Caco-2 (cell line): ENCODE measurements around the gene PRRC2A. TPM values are rescaled to one million over a fixed set of nuclear protein-coding genes. Genes with fewer than 3 reads are reported as not detected.

Experiments used
- BruUV-seq: library from RNA; stranded (reverse); fragments of 400-500 nt; replicated peaks from 2 replicates; lab custom pipeline; 2021; lab: Mats Ljungman, UMichigan
- CTCF ChIA-PET: fragments of 300-600 bp; sonication (Branson Sonifier 250); formaldehyde crosslinking; loops from one replicate; lab custom pipeline; 2022; ENCODE audit warnings: antibody characterized with exemption; lab: Charles Lee
- POLR2A ChIA-PET: fragments of 300-600 bp; sonication (Branson Sonifier 250); formaldehyde crosslinking; loops from one replicate; lab custom pipeline; 2022; ENCODE audit warnings: antibody characterized with exemption; lab: Charles Lee
- DNase-seq, 2 experiments: peaks; one replicate each; pipeline versions ENCODE4 v3.0.0 to v3.0.0-alpha.2; 2020 to 2022
- H3K27me3 ChIP-seq: replicated peaks from 2 replicates; pipeline ENCODE4 v1.6.0; 2011; ENCODE audit warnings: low read length; ENCODE audit not compliant: control insufficient read depth, insufficient read depth
- H3K36me3 ChIP-seq: 2 replicates; pipeline ENCODE4 v1.5.1; 2011; ENCODE audit warnings: low read length; ENCODE audit not compliant: control insufficient read depth, insufficient read depth
- H3K4me1 ChIP-seq: fragments of 250-450 bp; sonication (Bioruptor Pico); 2 replicates; pipeline ENCODE4 v1.5.1; 2020; ENCODE audit warnings: mild to moderate bottlenecking
- H3K4me3 ChIP-seq: 2 replicates; pipeline ENCODE4 v1.5.1; 2011; ENCODE audit warnings: low read depth, mild to moderate bottlenecking, control low read depth, low read length
- H3K9me3 ChIP-seq: fragments of 250-450 bp; sonication (Bioruptor Pico); 2 replicates; pipeline ENCODE4 v1.5.1; 2020; ENCODE audit warnings: mild to moderate bottlenecking, moderate library complexity
- H3K27ac Mint-ChIP-seq: one replicate; pipeline ENCODE4 v1.8.0; 2022; ENCODE audit warnings: mixed read lengths; ENCODE audit not compliant: unreplicated experiment
- H3K27me3 Mint-ChIP-seq: one replicate; pipeline ENCODE4 v1.8.0; 2022; ENCODE audit warnings: mixed read lengths; ENCODE audit not compliant: insufficient read depth, unreplicated experiment
- H3K36me3 Mint-ChIP-seq: one replicate; pipeline ENCODE4 v1.8.0; 2022; ENCODE audit warnings: mild to moderate bottlenecking, mixed read lengths; ENCODE audit not compliant: insufficient read depth, unreplicated experiment
- H3K4me1 Mint-ChIP-seq: one replicate; pipeline ENCODE4 v1.8.0; 2022; ENCODE audit warnings: low read depth, mixed read lengths; ENCODE audit not compliant: unreplicated experiment
- H3K4me3 Mint-ChIP-seq: one replicate; pipeline ENCODE4 v1.8.0; 2022; ENCODE audit warnings: mild to moderate bottlenecking, moderate library complexity, mixed read lengths; ENCODE audit not compliant: unreplicated experiment
- H3K9me3 Mint-ChIP-seq: one replicate; pipeline ENCODE4 v1.8.0; 2022; ENCODE audit warnings: mixed read lengths; ENCODE audit not compliant: unreplicated experiment
- intact Hi-C: fragments of 100-400 bp; cut with micrococcal nuclease; formaldehyde crosslinking; loops from one replicate; pipeline ENCODE4 v1.10.0; 2022; ENCODE audit not compliant: unreplicated experiment
- total RNA-seq: library from RNA; stranded (reverse); gene quantifications from 2 replicates; pipeline ENCODE4 v1.2.3, GENCODE V29; 2022
- TF ChIP-seq, protein P1 (sequence below), 2 experiments: fragments of 200-600 bp in 1 of 2; IDR thresholded peaks; 1 replicate in 1 of 2; 2 replicates in 1 of 2; pipeline versions ENCODE4 v1.5.1 to v1.8.0; 2011 to 2022; ENCODE audit warnings: antibody characterized with exemption in 1 of 2, control low read depth in 1 of 2, inconsistent platforms in 1 of 2, low read depth in 1 of 2, low read length in 1 of 2, mild to moderate bottlenecking in 1 of 2, moderate library complexity in 1 of 2; ENCODE audit not compliant: insufficient read depth in 1 of 2, severe bottlenecking in 1 of 2, unreplicated experiment in 1 of 2

Gene PRRC2A
- total RNA-seq, 1 experiment from 2014 or later, result 222 TPM

GRCh38 chr6:31597006-31597405 is 23.5 kb upstream of the PRRC2A start:
- Histone ChIP-seq H3K9me3 (no peaks in the 10 kb centered on the region), H3K4me1 (no peaks in the 10 kb centered on the region), H3K36me3 (no peaks in the 10 kb centered on the region), H3K27me3 (no peaks in the 10 kb centered on the region), H3K4me3 (no peak overlapping the region)
- Mint-ChIP-seq H3K4me3 (no peak overlapping the region), H3K9me3 (no peaks in the 10 kb centered on the region), H3K36me3 (no peaks in the 10 kb centered on the region), H3K4me1 (peaks cover 5% of the 10 kb centered on the region), H3K27ac (no peak overlapping the region), H3K27me3 (no peaks in the 10 kb centered on the region)
- intact Hi-C loops, result no loop called here
- BruUV-seq, result no TSS peak
- POLR2A ChIA-PET, result no interaction called here
- CTCF ChIA-PET, result interaction anchor here (0.5 to 4.8 kb wide), 8 partner anchors 11 to 50 kb away, joined by 3 to 80 read pairs (median 4); partner anchors contain the start of genes LST1, LTB and NFKBIL1
- peak in 1 of 2 experiments; percentile 52 for DNase-seq
- TF ChIP-seq, protein P1, sequence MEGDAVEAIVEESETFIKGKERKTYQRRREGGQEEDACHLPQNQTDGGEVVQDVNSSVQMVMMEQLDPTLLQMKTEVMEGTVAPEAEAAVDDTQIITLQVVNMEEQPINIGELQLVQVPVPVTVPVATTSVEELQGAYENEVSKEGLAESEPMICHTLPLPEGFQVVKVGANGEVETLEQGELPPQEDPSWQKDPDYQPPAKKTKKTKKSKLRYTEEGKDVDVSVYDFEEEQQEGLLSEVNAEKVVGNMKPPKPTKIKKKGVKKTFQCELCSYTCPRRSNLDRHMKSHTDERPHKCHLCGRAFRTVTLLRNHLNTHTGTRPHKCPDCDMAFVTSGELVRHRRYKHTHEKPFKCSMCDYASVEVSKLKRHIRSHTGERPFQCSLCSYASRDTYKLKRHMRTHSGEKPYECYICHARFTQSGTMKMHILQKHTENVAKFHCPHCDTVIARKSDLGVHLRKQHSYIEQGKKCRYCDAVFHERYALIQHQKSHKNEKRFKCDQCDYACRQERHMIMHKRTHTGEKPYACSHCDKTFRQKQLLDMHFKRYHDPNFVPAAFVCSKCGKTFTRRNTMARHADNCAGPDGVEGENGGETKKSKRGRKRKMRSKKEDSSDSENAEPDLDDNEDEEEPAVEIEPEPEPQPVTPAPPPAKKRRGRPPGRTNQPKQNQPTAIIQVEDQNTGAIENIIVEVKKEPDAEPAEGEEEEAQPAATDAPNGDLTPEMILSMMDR (IDR thresholded peaks at IDR 0.05; ENCODE audit: insufficient read depth in 1 of 2, low read depth in 1 of 2, low read length in 1 of 2, severe bottlenecking in 1 of 2, unreplicated experiment in 1 of 2), result peak; percentile 34 to 38

DNA sequence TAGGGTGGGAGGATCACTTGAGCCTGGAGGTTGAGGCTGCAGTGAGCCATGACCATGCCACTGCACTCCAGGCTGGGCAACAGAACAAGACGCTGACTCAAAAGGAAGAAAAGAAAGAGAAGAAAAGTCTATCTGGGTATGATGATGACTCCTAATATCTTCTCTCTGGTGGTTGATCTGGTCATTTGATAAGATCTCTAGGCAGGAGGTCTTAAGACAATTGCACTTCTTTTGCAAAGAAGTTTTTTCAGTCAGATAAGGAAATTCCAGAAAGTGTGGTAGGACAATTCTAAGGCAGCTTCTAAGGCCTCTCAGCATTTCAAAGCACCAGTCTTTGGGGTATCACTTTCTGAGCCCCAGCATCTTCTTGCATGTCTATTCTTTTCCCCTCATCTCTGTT is 13.2 kb upstream of the PRRC2A start:
- intact Hi-C loops, result no loop called here
- TF ChIP-seq, protein P1 (IDR thresholded peaks at IDR 0.05; ENCODE audit: insufficient read depth in 1 of 2, low read depth in 1 of 2, low read length in 1 of 2, severe bottlenecking in 1 of 2, unreplicated experiment in 1 of 2), result no peak
- Histone ChIP-seq H3K4me1 (no peaks in the 10 kb centered on the region), H3K9me3 (no peaks in the 10 kb centered on the region), H3K27me3 (no peaks in the 10 kb centered on the region), H3K36me3 (no peaks in the 10 kb centered on the region), H3K4me3 (no peak overlapping the region)
- DNase-seq, result no peak
- Mint-ChIP-seq H3K27me3 (no peaks in the 10 kb centered on the region), H3K9me3 (no peaks in the 10 kb centered on the region), H3K4me1 (no peaks in the 10 kb centered on the region), H3K4me3 (no peak overlapping the region), H3K27ac (no peak overlapping the region), H3K36me3 (no peaks in the 10 kb centered on the region)
- CTCF ChIA-PET, result interaction anchor here (0.9 kb wide), 1 partner anchor 9 kb away, joined by 7 read pairs; no protein-coding TSS in a partner anchor
- BruUV-seq, result no TSS peak
- POLR2A ChIA-PET, result no interaction called here

- Mint-ChIP-seq H3K4me3 (no peak overlapping the region), H3K27me3 (no peaks in the 10 kb centered on the region), H3K9me3 (no peaks in the 10 kb centered on the region), H3K4me1 (peaks cover 9% of the 10 kb centered on the region), H3K27ac (no peak overlapping the region), H3K36me3 (peaks cover 4% of the 10 kb centered on the region)
- Histone ChIP-seq H3K4me1 (peaks cover 15% of the 10 kb centered on the region), H3K9me3 (no peaks in the 10 kb centered on the region), H3K36me3 (no peaks in the 10 kb centered on the region), H3K27me3 (no peaks in the 10 kb centered on the region), H3K4me3 (no peak overlapping the region)
- no peak for DNase-seq
- intact Hi-C loops, result no loop called here
- TF ChIP-seq, protein P1 (IDR thresholded peaks at IDR 0.05; ENCODE audit: insufficient read depth in 1 of 2, low read depth in 1 of 2, low read length in 1 of 2, severe bottlenecking in 1 of 2, unreplicated experiment in 1 of 2), result no peak
- ChIA-PET POLR2A (no interaction called here), CTCF (interaction anchor here (0.5 kb wide), 1 partner anchor 1959 kb away, joined by 4 read pairs; no protein-coding TSS in a partner anchor)
- BruUV-seq, result no TSS peak
These were observed 10.8 kb upstream of the PRRC2A start for GRCh38 chr6:31609519-31610406.
